D721Med (cell line): ENCODE measurements around the gene ABHD11.
"Not testable (repeated sequence)": the region's sequence is repeated elsewhere in the genome, so short reads cannot be mapped to it uniquely, and the experiment has no call there.

ENCODE experiments used
- DNase-seq: peaks from one replicate; pipeline ENCODE4 v3.0.0; 2011; ENCODE audit warnings: low spot score; ENCODE audit not compliant: insufficient read length
- FAIRE-seq: peaks from 2 replicates; lab custom pipeline; 2011; peaks lifted over from hg19 to GRCh38; lab: Jason Lieb, UNC
- TF ChIP-seq, protein P1 (sequence below): IDR thresholded peaks from 2 replicates; pipeline ENCODE4 v1.5.1; 2012; ENCODE audit warnings: mild to moderate bottlenecking, control low read depth; ENCODE audit not compliant: insufficient read depth; ENCODE audit errors: missing control alignments

The ABHD11 gene

GRCh38 chr7:73717991-73718405 lies 20.6 kb downstream of the ABHD11 start:
- DNase-seq, result peak; percentile 13
- TF ChIP-seq, protein P1, sequence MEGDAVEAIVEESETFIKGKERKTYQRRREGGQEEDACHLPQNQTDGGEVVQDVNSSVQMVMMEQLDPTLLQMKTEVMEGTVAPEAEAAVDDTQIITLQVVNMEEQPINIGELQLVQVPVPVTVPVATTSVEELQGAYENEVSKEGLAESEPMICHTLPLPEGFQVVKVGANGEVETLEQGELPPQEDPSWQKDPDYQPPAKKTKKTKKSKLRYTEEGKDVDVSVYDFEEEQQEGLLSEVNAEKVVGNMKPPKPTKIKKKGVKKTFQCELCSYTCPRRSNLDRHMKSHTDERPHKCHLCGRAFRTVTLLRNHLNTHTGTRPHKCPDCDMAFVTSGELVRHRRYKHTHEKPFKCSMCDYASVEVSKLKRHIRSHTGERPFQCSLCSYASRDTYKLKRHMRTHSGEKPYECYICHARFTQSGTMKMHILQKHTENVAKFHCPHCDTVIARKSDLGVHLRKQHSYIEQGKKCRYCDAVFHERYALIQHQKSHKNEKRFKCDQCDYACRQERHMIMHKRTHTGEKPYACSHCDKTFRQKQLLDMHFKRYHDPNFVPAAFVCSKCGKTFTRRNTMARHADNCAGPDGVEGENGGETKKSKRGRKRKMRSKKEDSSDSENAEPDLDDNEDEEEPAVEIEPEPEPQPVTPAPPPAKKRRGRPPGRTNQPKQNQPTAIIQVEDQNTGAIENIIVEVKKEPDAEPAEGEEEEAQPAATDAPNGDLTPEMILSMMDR, result no peak
- no peak for FAIRE-seq

GRCh38 chr7:73717025-73717807 lies 21.4 kb downstream of the ABHD11 start:
- TF ChIP-seq, protein P1, result no peak
- FAIRE-seq (no peak), DNase-seq (no peak)

DNA sequence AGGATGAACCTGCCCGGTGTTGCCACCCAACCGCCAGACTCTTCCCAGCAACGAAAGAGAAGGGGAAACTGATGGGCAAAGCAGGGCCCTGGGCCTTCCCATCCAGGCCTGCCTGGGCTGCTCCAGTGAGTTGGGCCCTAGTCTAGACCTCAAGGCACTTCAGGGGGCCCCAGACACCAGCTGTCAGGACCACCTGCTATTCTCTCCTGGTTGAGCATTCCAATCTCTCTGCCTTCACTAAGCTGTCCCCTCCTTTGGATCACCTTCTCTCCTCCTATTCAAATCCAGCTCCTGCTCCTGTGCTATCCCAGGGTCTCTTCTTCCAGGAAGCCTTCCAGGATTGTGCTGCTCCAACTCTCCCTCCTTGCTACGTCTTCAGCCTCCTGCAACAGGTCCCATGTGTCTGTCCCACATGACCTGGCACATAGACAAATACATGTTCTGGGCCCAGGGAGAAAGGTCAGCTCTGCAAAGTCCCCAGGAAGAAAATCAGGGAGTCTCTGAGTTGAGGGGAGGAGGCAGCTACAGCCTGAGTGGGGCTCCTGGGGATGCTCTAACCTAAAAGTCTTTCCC lies 22.2 kb downstream of the ABHD11 start:
- no peak for FAIRE-seq
- TF ChIP-seq, protein P1, result no peak
- DNase-seq, result no peak

DNA sequence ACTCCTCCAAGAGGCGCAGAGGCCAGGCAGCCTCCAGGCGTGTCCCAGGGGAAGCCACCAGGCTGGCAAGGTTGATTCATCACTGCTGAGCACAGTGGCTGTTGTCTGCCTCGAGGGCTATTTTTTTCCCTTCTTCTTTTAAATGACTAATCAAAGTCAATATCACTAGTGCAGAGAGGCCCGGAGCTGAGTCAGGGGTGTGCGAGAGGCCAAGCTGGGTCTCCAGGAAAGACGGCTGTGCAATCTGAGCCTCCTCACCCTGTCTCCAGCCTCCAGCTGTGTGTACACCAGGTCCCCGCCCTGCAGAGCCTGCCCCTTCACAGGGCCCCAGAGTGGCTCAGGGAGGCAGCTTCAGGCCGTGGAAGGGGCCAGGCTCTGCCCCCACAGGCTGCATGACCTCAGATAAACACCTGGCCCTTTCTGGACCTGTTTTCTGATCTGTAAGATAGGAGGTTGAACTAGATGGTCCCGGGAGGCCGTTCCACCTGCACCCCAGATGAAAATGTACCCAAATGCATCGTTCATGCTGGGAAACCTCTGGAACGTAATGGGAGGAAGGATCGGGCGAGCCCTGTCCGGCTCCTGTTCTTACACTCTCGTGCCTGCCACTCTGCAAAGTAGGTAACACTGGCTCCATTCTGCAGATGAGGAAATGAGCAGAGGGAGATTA lies 22.8 kb downstream of the ABHD11 start:
- no peak for DNase-seq
- FAIRE-seq, result no peak
- TF ChIP-seq, protein P1, result no peak

GRCh38 chr7:73713319-73713718 lies 25.3 kb downstream of the ABHD11 start:
- not testable (repeated sequence) for FAIRE-seq, DNase-seq

GRCh38 chr7:73712773-73713172 lies 25.8 kb downstream of the ABHD11 start:
- no peak for DNase-seq
- no peak for FAIRE-seq
- TF ChIP-seq, protein P1, result no peak

- FAIRE-seq (no peak), DNase-seq (peak; percentile 4)
- TF ChIP-seq, protein P1, result no peak
Measured at GRCh38 chr7:73708961-73709549, 29.5 kb downstream of the ABHD11 start.
